Esophagus squamous epithelium (tissue), 5 donors: ENCODE results near the gene TSSK2. TPM values are rescaled to one million over a fixed set of nuclear protein-coding genes. Genes with fewer than 3 reads are reported as not detected.

Experiments
- DNase-seq: peaks from one replicate; lab custom pipeline; 2025; lab: John Stamatoyannopoulos, UW
- H3K27ac ChIP-seq, 4 donors: fragments of 200-600 bp; sonication (generic); one replicate each; pipeline ENCODE4 v1.5.1; 2016 to 2019; ENCODE audit warnings: mild to moderate bottlenecking in 1 of 4
- H3K27me3 ChIP-seq, 4 donors: fragments of 200-600 bp; sonication (generic); 1 replicate in 3 of 4; 2 replicates in 1 of 4; pipeline versions ENCODE4 v1.5.1 to v1.6.0; 2017 to 2021; ENCODE audit warnings: antibody characterized with exemption in 1 of 4
- H3K36me3 ChIP-seq, 3 donors: fragments of 200-600 bp; sonication (generic); one replicate each; pipeline ENCODE4 v1.5.1; 2016 to 2019
- H3K4me1 ChIP-seq, 3 donors: fragments of 200-600 bp; sonication (generic); one replicate each; pipeline ENCODE4 v1.5.1; 2017 to 2019
- H3K4me3 ChIP-seq, 4 donors: fragments of 200-600 bp; sonication (generic); 1 replicate in 3 of 4; 2 replicates in 1 of 4; pipeline ENCODE4 v1.5.1; 2016 to 2019; ENCODE audit warnings: mild to moderate bottlenecking in 2 of 4, moderate library complexity in 1 of 4
- H3K9me3 ChIP-seq, 3 donors: fragments of 200-600 bp; sonication (generic); one replicate each; pipeline ENCODE4 v1.5.1; 2016 to 2019
- CTCF ChIP-seq, 6 experiments: fragments of 450-650 bp in 4 of 6; fragments of 200-600 bp in 2 of 6; sonication (generic) in 2 of 6; IDR thresholded peaks; one replicate each; pipeline ENCODE4 v1.5.1; 2016 to 2019; ENCODE audit warnings: antibody characterized with exemption in 6 of 6, mild to moderate bottlenecking in 4 of 6, moderate library complexity in 4 of 6
- POLR2A ChIP-seq, 4 donors: fragments of 450-650 bp; IDR thresholded peaks; one replicate each; pipeline ENCODE4 v1.6.1; 2017; ENCODE audit warnings: antibody characterized with exemption in 4 of 4, mild to moderate bottlenecking in 4 of 4, moderate library complexity in 3 of 4
- WGBS, 2 donors: methylation state at CpG; one replicate each; pipeline ENCODE4 v1.1.5; 2018; 5-methylcytosine and 5-hydroxymethylcytosine counted together
- intact Hi-C: fragments of 100-400 bp; cut with DNase I; formaldehyde crosslinking; loops from one replicate; pipeline ENCODE4 v1.15.0; 2022
- total RNA-seq, 4 donors: library from RNA; depleted of rRNA; stranded (reverse); fragments of >200 nt; gene quantifications; one replicate each; pipeline ENCODE4 v1.1.0, GENCODE V29; 2016
- donor health status: DM: yes; HTN: yes; CAD: no.

Gene TSSK2
- total RNA-seq, 4 donors from 2014 or later: 0.18 TPM; not detected in 3

DNA sequence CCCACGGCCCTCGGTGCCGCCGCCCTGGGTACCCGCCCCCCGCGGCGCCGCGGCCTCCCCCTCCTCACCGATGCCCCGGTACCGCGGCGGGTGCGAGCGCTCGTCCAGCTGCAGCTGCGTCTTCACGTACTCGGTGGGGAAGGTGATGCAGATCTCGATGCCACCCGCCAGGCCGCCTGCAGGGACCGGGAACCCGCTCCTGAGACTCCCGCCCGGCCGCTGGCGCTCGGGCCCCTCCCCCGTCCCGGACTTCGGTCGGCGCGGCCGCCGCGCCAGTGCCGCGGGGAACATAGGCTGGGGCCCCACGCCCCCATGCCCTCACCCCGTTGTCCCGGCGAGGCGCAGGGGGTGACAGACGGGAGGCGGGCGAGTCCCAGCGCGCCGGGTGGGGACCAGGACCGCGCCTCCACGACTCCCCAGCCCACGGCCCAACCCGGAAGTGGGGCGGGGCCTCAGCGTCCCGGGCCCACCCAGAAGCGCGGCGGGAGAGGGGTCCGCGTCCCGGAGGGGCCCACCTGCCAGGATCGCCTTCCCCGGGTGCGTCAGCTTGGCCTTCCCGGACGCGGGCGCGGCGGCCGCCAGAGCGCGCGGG is 47.1 kb downstream of the TSSK2 start:
- H3K4me3 ChIP-seq: peak overlapping the region; percentile 54 to 96 (median 92)
- peaks cover 0 to 21% (median 0%) of the 10 kb centered on the region in 3 donors for H3K36me3 ChIP-seq
- intact Hi-C loops: no loop called here
- no CpG with 5 or more reads among the region's 80 CpGs for WGBS, 2 donors
- no peaks in the 10 kb centered on the region for H3K9me3 ChIP-seq
- no peaks in the 10 kb centered on the region for H3K27me3 ChIP-seq
- TF ChIP-seq POLR2A (IDR thresholded peaks at IDR 0.05): no peak
- peak in 1 of 6 experiments; percentile 6 for TF ChIP-seq CTCF (IDR thresholded peaks at IDR 0.05)
- H3K27ac ChIP-seq: peak overlapping the region; percentile 74 to 99 (median 96)
- no peak for DNase-seq
- peaks cover 39 to 54% (median 46%) of the 10 kb centered on the region in 3 donors for H3K4me1 ChIP-seq

GRCh38 chr22:19178657-19179496 is 47.8 kb downstream of the TSSK2 start, which contains the start of gene SLC25A1:
TSS of gene SLC25A1 (minus strand) at chr22:19178736. CDS start at chr22:19178673, 63 bp downstream.
- peak within 1 kb of the TSS; percentile 84 to 99 (median 96) for H3K27ac ChIP-seq
- no peak for DNase-seq
- H3K9me3 ChIP-seq: no peaks in the 10 kb centered on the region
- peak within 1 kb of the TSS; percentile 54 to 96 (median 92) for H3K4me3 ChIP-seq
- no peaks in the 10 kb centered on the region for H3K27me3 ChIP-seq
- intact Hi-C loops: no loop called here
- WGBS, 2 donors: 0% methylated on average over 2 to 7 of the region's 86 CpGs
- TF ChIP-seq CTCF (IDR thresholded peaks at IDR 0.05) (no peak), POLR2A (IDR thresholded peaks at IDR 0.05) (peak in 3 of 4 donors; percentile 3 to 66 (median 60))
- H3K4me1 ChIP-seq: peaks cover 32 to 46% (median 39%) of the 10 kb centered on the region in 3 donors
- H3K36me3 ChIP-seq: peaks cover 0 to 21% (median 0%) of the 10 kb centered on the region in 3 donors

DNA sequence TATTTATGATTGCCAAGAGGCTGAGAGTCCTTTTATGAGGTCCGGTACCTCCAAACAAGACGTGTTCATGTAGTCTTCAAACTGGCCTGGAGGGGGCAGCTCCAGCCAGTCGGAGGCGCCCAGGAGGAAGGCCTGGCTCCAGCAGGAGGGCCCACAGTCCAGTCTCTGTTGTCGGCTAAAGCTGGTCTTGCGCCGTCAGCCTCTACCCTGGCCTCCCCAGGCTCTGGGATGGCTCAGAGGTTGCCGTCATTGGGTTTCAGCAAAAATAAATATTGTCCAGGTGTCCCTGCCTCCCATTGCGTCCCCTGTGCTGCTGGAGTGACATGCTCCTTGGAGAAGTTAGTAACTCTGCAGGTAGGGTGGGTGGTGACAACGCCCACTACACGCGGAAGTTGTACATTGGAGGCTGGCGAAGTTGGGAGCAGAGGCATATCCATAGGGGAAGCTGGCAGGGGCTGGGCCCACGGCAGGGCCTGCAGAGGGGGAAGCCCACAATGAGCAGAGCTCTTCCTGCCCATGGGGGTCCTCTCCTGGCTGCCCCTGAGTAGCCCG is 48.5 kb downstream of the TSSK2 start:
- Histone ChIP-seq H3K4me1 (peaks cover 25 to 39% (median 32%) of the 10 kb centered on the region in 3 donors), H3K36me3 (peaks cover 0 to 21% (median 0%) of the 10 kb centered on the region in 3 donors), H3K27ac (peak overlapping the region; percentile 84 to 99 (median 96)), H3K9me3 (no peaks in the 10 kb centered on the region), H3K27me3 (no peaks in the 10 kb centered on the region), H3K4me3 (peak overlapping the region in 3 of 4 donors; percentile 54 to 96 (median 92))
- 31 to 38% methylated on average over 9 to 12 of the region's 15 CpGs for WGBS, 2 donors
- no peak for DNase-seq
- TF ChIP-seq POLR2A (IDR thresholded peaks at IDR 0.05) (no peak), CTCF (IDR thresholded peaks at IDR 0.05) (peak; percentile 35 to 72 (median 63))
- intact Hi-C loops: no loop called here

DNA sequence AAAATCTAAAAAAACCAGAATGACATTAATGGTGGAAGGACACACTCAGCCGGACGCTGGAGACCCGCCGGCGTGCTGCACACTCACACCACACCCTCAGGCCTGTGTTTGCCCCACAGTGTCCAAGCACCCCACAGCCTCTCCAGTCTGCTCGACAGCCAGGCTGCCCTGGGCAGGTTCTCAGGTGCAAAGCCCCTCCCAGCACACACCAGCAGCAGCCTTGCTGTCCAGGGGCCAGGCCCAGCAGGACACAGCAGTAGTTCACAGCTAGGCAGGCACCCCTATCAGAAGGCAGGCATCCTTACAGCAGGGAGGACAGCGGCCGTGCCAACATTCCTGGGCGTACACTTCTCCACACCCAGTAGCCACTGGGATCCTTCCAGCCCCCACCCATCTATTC is 49.1 kb downstream of the TSSK2 start:
- H3K4me3 ChIP-seq: no peak overlapping the region
- 67 to 97% methylated on average over 5 to 6 of the region's 9 CpGs for WGBS, 2 donors
- DNase-seq: no peak
- H3K4me1 ChIP-seq: peaks cover 20 to 33% (median 27%) of the 10 kb centered on the region in 3 donors
- no peak for TF ChIP-seq CTCF (IDR thresholded peaks at IDR 0.05)
- no peak for TF ChIP-seq POLR2A (IDR thresholded peaks at IDR 0.05)
- H3K36me3 ChIP-seq: peaks cover 0 to 18% (median 0%) of the 10 kb centered on the region in 3 donors
- H3K27me3 ChIP-seq: no peaks in the 10 kb centered on the region
- no peak overlapping the region for H3K27ac ChIP-seq
- H3K9me3 ChIP-seq: no peaks in the 10 kb centered on the region
- intact Hi-C loops: no loop called here
